NCI-H1436 (cell line): Measurements from ENCODE around the gene NCKAP5.
"Not testable (repeated sequence)": the region's sequence is repeated elsewhere in the genome, so short reads cannot be mapped to it uniquely, and the experiment has no call there.

Experiments
- DNase-seq: peaks from one replicate; lab custom pipeline; 2025; lab: John Stamatoyannopoulos, UW

The NCKAP5 gene

GRCh38 chr2:132875193-132875592, 693.1 kb downstream of the NCKAP5 start:
- DNase-seq: no peak

- DNase-seq: no peak
Observed at GRCh38 chr2:132873738-132874137, 694.5 kb downstream of the NCKAP5 start.

DNA sequence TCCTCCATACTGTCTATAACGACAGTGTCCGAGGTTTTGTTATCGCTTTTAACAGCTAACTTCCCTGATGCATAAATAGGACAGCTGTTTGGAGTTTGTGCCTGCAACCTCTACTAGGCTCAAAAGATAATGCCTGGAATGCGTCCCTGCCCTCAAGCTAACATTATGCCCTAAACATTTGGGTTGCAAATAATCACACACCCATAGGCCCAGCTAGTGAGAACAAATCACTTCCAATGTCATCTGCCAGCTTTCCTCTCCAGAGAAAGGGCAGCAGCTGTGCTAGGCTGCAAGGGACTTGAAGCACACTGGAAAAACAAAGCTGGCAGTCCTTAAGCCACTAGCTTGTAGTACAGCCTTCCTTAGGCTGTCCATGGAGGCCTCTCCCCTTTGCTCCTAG, 696.4 kb downstream of the NCKAP5 start:
- DNase-seq: no peak

- DNase-seq: no peak
Observed at GRCh38 chr2:132863961-132864360, 704.3 kb downstream of the NCKAP5 start.

GRCh38 chr2:132860220-132860619, 708.0 kb downstream of the NCKAP5 start:
- no peak for DNase-seq

- no peak for DNase-seq
Observed at GRCh38 chr2:132859590-132859989, 708.7 kb downstream of the NCKAP5 start.

DNA sequence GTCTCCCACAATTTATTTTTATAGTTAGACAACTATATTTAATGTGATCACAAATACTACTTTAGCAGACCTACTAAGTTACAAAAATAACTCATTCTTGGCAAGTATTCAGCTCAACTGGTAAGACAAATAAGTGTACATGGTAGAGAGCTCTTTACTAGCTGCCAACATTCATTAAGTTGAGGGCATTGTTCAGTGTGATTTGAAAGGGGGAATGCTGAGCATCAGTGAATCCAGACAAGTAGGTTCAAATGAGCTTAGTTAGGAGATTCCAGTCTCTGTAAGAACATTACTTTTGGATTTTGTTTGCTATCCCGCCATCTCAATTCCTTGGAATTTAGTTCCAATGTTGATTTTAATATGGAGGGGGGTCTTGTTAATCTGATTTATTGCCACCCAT, 710.9 kb downstream of the NCKAP5 start:
- no peak for DNase-seq

DNA sequence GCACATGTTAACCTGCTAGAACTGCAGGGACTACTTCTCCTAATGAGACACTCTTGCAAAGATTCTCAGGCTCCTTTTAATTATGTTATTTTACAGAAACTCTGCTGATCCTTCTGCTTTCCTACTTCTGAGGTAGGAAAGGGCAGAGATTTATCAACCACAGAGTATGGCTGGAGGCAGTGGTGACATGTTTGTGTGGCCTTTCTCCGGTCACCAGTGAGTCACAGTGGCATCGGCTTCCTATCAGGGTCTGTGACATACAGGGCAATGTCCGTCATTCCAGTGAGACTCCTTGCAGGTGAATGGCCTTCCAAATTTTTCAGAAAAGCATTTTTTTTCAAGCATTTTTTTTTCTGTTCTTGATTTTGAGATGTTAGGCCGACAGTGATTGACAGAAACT, 717.6 kb downstream of the NCKAP5 start:
- no peak for DNase-seq

DNA sequence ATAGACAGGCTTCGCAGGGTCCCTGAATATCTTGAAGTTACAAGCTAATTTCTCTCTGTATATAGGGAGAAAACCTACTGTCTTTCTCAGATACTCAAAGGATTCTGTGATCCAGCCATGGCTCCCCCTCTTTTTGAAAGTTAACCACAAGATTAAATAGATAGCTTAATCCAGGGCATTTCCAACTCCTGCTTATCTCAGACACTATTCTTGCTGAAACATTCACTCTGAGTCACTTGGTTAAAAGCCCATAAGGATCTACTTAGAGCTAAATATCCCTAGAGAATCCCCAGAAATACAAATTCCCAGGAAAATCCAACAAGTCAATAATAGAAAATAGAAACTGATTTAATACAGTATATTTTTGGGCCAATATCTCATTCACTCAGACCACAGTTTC, 719.1 kb downstream of the NCKAP5 start:
- DNase-seq: no peak

DNA sequence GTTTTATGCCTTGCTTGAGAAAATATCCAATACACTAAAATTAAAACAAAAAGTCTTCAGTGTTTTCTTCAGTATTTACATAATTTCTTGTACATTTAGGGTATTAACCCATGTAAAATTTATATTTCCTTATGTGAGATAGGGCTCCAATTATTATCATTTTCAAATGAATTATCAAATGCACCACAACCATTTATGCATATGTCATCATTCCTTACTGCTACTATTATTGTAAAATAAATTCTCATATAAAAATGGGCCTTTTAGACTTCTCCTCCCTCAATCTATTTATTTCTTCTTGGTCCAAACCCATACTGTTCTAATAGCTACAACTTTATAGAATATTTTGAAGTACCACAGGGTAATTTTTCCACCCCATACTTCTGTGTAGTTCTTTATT, 722.9 kb downstream of the NCKAP5 start:
- no peak for DNase-seq

- no peak for DNase-seq
Observed at GRCh38 chr2:132844585-132844984, 723.7 kb downstream of the NCKAP5 start.

- no peak for DNase-seq
Observed at GRCh38 chr2:132837769-132838168, 730.5 kb downstream of the NCKAP5 start.

DNA sequence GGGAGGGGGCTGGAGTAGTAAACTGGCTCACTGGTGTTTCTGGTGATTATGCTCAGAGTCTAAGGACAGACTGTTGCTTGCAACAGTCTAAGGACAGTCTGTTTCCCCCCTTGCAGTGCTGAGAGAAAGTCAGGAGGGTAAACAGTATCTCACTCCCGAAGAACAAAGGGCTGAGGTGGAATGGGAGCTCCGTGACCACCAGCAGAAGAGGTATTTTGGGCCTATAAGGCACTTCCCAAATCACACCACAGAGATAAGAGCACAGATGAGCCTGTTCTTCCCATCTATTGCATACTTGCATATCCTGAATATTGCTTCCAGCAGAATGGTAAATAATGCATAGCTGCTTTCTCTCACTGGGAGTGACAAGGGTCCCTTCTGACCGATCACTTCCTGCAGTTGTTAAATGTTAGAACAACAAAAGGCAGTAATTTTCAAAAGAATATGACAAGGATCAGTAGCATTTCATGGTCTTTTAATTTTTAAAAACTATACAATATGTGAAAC, 737.9 kb downstream of the NCKAP5 start:
- no peak for DNase-seq

GRCh38 chr2:132825601-132826000, 742.7 kb downstream of the NCKAP5 start:
- DNase-seq: no peak

DNA sequence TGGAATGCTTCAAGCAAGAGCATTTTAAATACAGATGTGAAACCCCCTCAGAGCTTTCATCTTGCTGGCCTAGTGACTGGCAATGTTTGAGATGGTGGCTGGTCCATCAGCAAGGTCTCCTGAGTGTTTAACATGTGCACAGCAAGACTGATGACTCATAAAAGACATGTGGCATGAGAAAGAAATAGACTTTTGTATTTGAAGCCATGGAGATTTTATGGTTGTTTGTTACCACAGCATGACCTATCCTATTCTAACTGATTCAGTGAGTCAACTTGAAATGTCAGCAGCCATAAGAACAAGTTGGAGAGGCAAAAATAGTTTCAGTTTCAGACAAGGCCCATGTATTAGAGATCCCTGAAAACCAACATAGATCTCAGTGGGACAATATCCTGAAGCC, 743.5 kb downstream of the NCKAP5 start:
- no peak for DNase-seq

DNA sequence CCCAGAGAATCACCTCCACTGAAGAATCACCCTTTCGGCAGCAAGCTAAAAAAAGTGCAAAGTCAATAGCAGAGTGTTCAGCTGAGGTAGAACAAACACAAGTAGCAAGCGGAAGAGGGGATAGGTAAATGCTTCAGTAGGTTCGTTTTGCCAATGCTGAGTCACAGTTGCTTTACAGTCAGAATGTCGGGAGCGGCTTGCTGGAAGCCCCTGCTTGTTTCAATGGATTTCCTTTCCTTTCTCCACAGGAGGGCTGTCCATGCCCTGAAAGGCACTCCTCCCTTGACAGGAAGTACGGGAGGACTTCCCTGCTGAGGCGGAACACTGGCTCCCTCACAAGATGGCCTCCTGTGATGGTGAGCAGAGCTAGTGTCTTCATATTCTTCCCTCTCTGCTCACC, 752.0 kb downstream of the NCKAP5 start:
- no peak for DNase-seq

DNA sequence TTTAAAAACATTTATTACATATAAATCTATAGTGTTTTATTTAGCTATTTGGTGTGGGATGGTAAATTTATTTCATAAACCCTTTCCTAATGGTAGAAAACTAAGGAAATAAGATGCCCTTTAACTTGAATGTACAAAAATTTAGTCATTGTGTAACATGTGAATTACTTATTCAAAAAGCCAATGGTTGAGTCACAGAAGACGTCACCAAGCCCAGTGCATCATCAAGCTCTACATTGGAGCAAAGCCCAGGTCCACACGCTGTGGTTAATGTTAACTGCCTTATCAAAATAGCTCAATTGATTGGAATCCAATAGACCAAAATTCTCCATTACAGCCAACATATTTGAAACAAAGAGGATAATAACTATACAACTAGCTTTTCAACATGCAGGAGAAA, 752.7 kb downstream of the NCKAP5 start:
- DNase-seq: no peak

DNA sequence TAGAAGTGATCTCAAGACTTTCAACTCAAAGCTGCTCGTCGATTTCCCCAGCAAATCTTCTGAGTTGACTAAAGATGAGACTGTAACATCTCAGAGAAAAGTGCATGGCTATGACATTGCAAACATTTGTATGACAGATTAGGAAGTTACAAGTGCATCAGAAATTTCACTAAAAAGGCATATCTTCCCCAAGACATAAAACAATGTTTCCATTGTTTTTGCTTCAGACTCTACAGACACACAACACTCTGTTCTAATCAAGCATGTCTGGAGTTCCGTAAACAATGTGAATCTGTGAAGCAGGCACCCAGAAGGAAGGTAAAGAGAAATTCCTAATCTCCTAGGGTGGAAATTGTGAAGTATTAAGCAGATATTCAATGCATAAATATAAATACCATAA, 753.6 kb downstream of the NCKAP5 start:
- no peak for DNase-seq

DNA sequence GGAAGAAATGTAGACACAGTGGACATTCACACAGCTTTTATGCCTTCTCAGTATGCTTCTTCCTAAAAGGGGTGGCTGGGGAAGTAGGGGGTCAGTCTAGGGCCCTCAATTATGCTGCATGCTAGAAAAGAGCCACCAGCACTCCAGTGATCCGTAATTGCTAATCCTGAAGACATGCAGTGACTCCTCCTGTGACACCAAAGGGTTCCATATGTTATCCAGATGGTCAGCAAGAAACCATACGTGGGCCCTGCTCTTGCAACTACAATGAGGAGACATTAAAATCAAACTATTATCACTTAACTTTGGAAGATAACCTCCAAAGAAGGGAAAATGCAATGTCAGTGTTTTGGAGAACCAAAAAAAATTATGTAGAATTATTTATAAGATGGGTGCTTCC, 754.8 kb downstream of the NCKAP5 start:
- no peak for DNase-seq

GRCh38 chr2:132811148-132811915, 756.9 kb downstream of the NCKAP5 start:
- DNase-seq: no peak

- not testable (repeated sequence) for DNase-seq
Observed at GRCh38 chr2:132809962-132810361, 758.3 kb downstream of the NCKAP5 start.

GRCh38 chr2:132804051-132804450, 764.2 kb downstream of the NCKAP5 start:
- DNase-seq: peak; percentile 48

GRCh38 chr2:132798341-132798740, 769.9 kb downstream of the NCKAP5 start:
- no peak for DNase-seq

DNA sequence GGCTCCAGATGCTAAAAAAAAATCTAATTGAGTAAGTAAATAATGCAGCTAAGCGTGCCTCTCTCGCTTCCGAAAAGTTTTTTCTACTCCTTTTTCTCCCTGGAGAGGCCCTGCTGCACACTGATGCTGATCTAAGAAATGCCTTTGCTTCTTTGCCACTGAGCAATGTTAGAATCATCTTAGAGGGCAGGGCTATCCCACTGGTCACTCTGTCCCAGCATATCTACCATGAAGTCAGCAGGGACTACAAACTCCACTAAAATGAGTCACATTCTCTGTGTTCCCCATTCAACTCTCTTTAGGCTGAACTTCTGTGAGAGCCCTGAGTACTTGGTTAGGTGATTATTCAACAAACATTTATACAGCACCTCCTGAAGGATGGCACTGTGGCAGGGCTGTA, 770.7 kb downstream of the NCKAP5 start:
- no peak for DNase-seq
